Psoas muscle (tissue), 8 donors: ENCODE data around the gene DHH. TPM values are rescaled to one million over a fixed set of nuclear protein-coding genes. Genes with fewer than 3 reads are reported as not detected.

Source experiments
- ATAC-seq, 4 donors: fragments of 200-7000 bp; cut with Tn5 transposase; one replicate each; pipeline ENCODE4 v1.9.1; 2020; ENCODE audit warnings: moderate library complexity in 3 of 4, mild to moderate bottlenecking in 2 of 4
- DNase-seq, 2 donors: peaks; one replicate each; pipeline ENCODE4 v3.0.0-alpha.2; 2020
- H3K27ac ChIP-seq: fragments of 200-600 bp; one replicate; pipeline ENCODE4 v1.8.0; 2022
- H3K27me3 ChIP-seq, 3 donors: fragments of 200-600 bp in 1 of 3; one replicate each; pipeline versions ENCODE4 v1.6.1 to v1.8.0; 2013 to 2022; ENCODE audit warnings: low read length in 2 of 3, mild to moderate bottlenecking in 2 of 3, moderate library complexity in 1 of 3; ENCODE audit not compliant: insufficient read depth in 3 of 3
- H3K36me3 ChIP-seq, 2 donors: fragments of 200-600 bp in 1 of 2; one replicate each; pipeline versions ENCODE4 v1.6.1 to v1.8.0; 2013 to 2022; ENCODE audit warnings: low read depth in 1 of 2, mild to moderate bottlenecking in 1 of 2, moderate library complexity in 1 of 2; ENCODE audit not compliant: insufficient read depth in 1 of 2
- H3K4me1 ChIP-seq: fragments of 200-600 bp; one replicate; pipeline ENCODE4 v1.8.0; 2022
- H3K4me3 ChIP-seq: fragments of 200-600 bp; one replicate; pipeline ENCODE4 v1.8.0; 2022; ENCODE audit warnings: mild to moderate bottlenecking
- H3K9me3 ChIP-seq: fragments of 200-600 bp; one replicate; pipeline ENCODE4 v1.8.0; 2022
- CTCF ChIP-seq: fragments of 200-600 bp; IDR thresholded peaks from one replicate; pipeline ENCODE4 v1.8.0; 2022; ENCODE audit warnings: antibody characterized with exemption
- WGBS, 3 donors: extraction: QIAGEN DNeasy Blood & Tissue Kit; methylation state at CpG; one replicate each; pipeline versions ENCODE4 v1.1.6 to v1.1.7; 2013; 5-methylcytosine and 5-hydroxymethylcytosine counted together
- intact Hi-C, 2 donors: fragments of 100-400 bp; cut with DNase I; formaldehyde crosslinking; loops; one replicate each; pipeline versions ENCODE4 v1.11.0 to v1.14.2; 2022
- long read RNA-seq, 2 donors: library from polyadenylated mRNA; unstranded; transcript quantifications; one replicate each; pipeline ENCODE4 v2.0.0, GENCODE V29; 2021
- polyA plus RNA-seq, 3 donors: library from polyadenylated mRNA; stranded (reverse); fragments of 200-250 nt; gene quantifications; one replicate each; pipeline ENCODE4 v1.2.3, GENCODE V29; 2013
- total RNA-seq, 4 donors: library from RNA; stranded (reverse); fragmentation: NEBNext Ultra II Directional in 2 of 4; extraction: Animal tissue kit (Norgen Biotek cat#: 25700) in 2 of 4; gene quantifications; one replicate each; pipeline versions ENCODE4 v1.2.1 to v1.2.4, GENCODE V29; 2021 to 2023
- donor health status: healthy with polysubstance abuse.
- donor health status: DM: no; HTN: no; CAD: no; lungs with moderate emphysema.
- donor health status: Bipolar disorder and iron deficiency.
- donor health status: healthy.
- donor health status: DM: yes; HTN: yes; CAD: no.
- donor health status: DM: no; HTN: no; CAD: no.
- donor health status: DM: no; HTN: no; CAD: no.
- donor health status: DM: yes; HTN: yes; CAD: no.

DHH gene
- total RNA-seq, result under 1 TPM; 0.07 to 0.43 (median 0.17) TPM
- under 1 TPM; 0.08 to 0.39 (median 0.17) TPM for polyA plus RNA-seq
- long read RNA-seq, donor 1, result 0 reads
- long read RNA-seq, donor 2, result 0 reads

GRCh38 chr12:49094160-49094974 lies at the start of gene DHH:
Gene DHH, minus strand, starts transcription at chr12:49094801. Its CDS starts 289 bp downstream, at chr12:49094512.
- Histone ChIP-seq H3K4me1 (peaks cover 22% of the 10 kb centered on the region), H3K27ac (no peak within 1 kb of the TSS), H3K9me3 (no peaks in the 10 kb centered on the region), H3K27me3 (peaks cover 0 to 51% (median 18%) of the 10 kb centered on the region in 3 donors), H3K4me3 (peak within 1 kb of the TSS; percentile 52), H3K36me3 (peaks cover 0 to 32% of the 10 kb centered on the region in 2 donors)
- TF ChIP-seq CTCF, result no peak
- ATAC-seq (peak; percentile 19 to 44 (median 30)), DNase-seq (peak; percentile 40 to 66)
- intact Hi-C loops, result no loop called here
- 1 to 2% (median 2%) methylated on average over 36 to 49 of the region's 49 CpGs for WGBS, 3 donors

GRCh38 chr12:49144384-49144783 lies 49.8 kb upstream of the DHH start:
- no peak for ATAC-seq
- Histone ChIP-seq H3K27ac (no peak overlapping the region), H3K4me1 (no peaks in the 10 kb centered on the region), H3K27me3 (no peaks in the 10 kb centered on the region), H3K36me3 (no peaks in the 10 kb centered on the region), H3K4me3 (no peak overlapping the region), H3K9me3 (no peaks in the 10 kb centered on the region)
- TF ChIP-seq CTCF, result no peak
- WGBS, 3 donors, result 84 to 91% (median 87%) methylated on average over 2 of the region's 2 CpGs
- intact Hi-C loops, result no loop called here
- no peak for DNase-seq

- no peak for DNase-seq
- no peak overlapping the region for H3K4me3 ChIP-seq
- H3K4me1 ChIP-seq, result no peaks in the 10 kb centered on the region
- no peaks in the 10 kb centered on the region for H3K27me3 ChIP-seq
- no peaks in the 10 kb centered on the region for H3K9me3 ChIP-seq
- 91 to 95% (median 93%) methylated on average over 2 of the region's 2 CpGs for WGBS, 3 donors
- intact Hi-C loops, result no loop called here
- ATAC-seq, result no peak
- no peak for TF ChIP-seq CTCF
- H3K27ac ChIP-seq, result no peak overlapping the region
- no peaks in the 10 kb centered on the region for H3K36me3 ChIP-seq
Observed at GRCh38 chr12:49138999-49139398, 44.4 kb upstream of the DHH start.

GRCh38 chr12:49138587-49138986 lies 44.0 kb upstream of the DHH start:
- intact Hi-C loops, result no loop called here
- no peak for TF ChIP-seq CTCF
- H3K9me3 ChIP-seq, result no peaks in the 10 kb centered on the region
- peaks cover 2% of the 10 kb centered on the region for H3K4me1 ChIP-seq
- DNase-seq, result no peak
- H3K27ac ChIP-seq, result no peak overlapping the region
- no peaks in the 10 kb centered on the region for H3K36me3 ChIP-seq
- no peak for ATAC-seq
- H3K27me3 ChIP-seq, result no peaks in the 10 kb centered on the region
- no peak overlapping the region for H3K4me3 ChIP-seq
- WGBS, 3 donors, result 63 to 66% (median 64%) methylated on average over 2 of the region's 2 CpGs
